Measurements from ENCODE around the gene TNFRSF9. TPM values are rescaled to one million over a fixed set of nuclear protein-coding genes. Genes with fewer than 3 reads are reported as not detected.

The TNFRSF9 gene
- under 1 TPM in 1 of 4 donors, not detected in 3; 0.17 TPM for total RNA-seq

GRCh38 chr1:7940745-7941436 is at the start of gene TNFRSF9:
Gene TNFRSF9, minus strand, starts transcription at chr1:7940839. Its CDS starts 845 bp downstream, at chr1:7939994.
- intact Hi-C loops (cut with DNase I) = no loop called here
- no peak for TF ChIP-seq CTCF (IDR thresholded peaks at IDR 0.05)
- TF ChIP-seq POLR2AphosphoS5 (IDR thresholded peaks at IDR 0.05) = no peak
- no peak for TF ChIP-seq EP300 (IDR thresholded peaks at IDR 0.05)
- no peak for TF ChIP-seq POLR2A (IDR thresholded peaks at IDR 0.05; ENCODE audit: low read depth)
- Histone ChIP-seq H3K4me3 (no peak within 1 kb of the TSS), H3K27me3 (peaks cover 0 to 25% (median 0%) of the 10 kb centered on the region in 4 donors), H3K9me3 (no peaks in the 10 kb centered on the region), H3K36me3 (no peaks in the 10 kb centered on the region), H3K4me1 (peaks cover 10 to 17% (median 13%) of the 10 kb centered on the region in 4 donors), H3K27ac (replicated peaks in 1 of 4) (no peak within 1 kb of the TSS)
- no peak for DNase-seq (ENCODE audit: extremely low spot score)
- WGBS = 64% methylated on average over 14 of the region's 14 CpGs

DNA sequence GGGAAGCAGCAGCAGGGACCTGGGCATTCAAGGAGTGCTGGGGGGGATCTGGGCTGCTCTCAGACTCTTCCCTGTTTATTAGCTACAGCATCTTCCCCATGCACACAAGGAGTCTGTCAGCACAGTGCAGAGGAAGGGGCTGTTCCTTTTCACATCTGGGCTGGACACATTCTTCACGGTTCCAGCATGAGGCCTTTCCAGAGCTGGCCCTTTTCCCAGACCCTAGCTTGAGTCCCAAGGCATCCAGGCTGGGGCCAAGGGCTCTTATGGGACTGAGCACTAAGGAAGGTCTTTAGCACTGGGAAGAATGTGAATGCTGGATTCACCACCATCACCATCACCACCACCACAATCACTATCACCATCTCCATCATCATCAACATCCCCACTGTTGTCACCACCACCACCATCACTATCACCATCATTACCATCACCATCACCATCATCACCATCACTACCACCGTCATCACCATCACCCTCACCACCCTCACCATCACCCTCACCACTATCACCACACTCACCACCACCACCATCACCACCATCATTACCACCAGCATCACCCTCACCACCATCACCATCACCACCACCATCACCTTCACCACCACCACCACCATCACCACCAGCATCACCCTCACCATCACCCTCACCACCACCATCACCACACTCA is 49.3 kb upstream of the TNFRSF9 start:
- Histone ChIP-seq H3K27ac (replicated peaks in 1 of 4) (peak overlapping the region in 1 of 4 donors; percentile 37), H3K27me3 (no peaks in the 10 kb centered on the region), H3K4me3 (no peak overlapping the region), H3K36me3 (peaks cover 7 to 36% (median 26%) of the 10 kb centered on the region in 4 donors), H3K4me1 (peaks cover 0 to 11% (median 10%) of the 10 kb centered on the region in 4 donors), H3K9me3 (no peaks in the 10 kb centered on the region)
- no peak for TF ChIP-seq POLR2A (IDR thresholded peaks at IDR 0.05; ENCODE audit: low read depth)
- no peak for TF ChIP-seq EP300 (IDR thresholded peaks at IDR 0.05)
- TF ChIP-seq POLR2AphosphoS5 (IDR thresholded peaks at IDR 0.05) = no peak
- no peak for TF ChIP-seq CTCF (IDR thresholded peaks at IDR 0.05)
- intact Hi-C loops (cut with DNase I) = no loop called here
- DNase-seq (ENCODE audit: extremely low spot score) = no peak
- 54% methylated on average over 2 of the region's 2 CpGs for WGBS

GRCh38 chr1:7988576-7988975 is 47.9 kb upstream of the TNFRSF9 start:
- intact Hi-C loops (cut with DNase I) = no loop called here
- WGBS = 78% methylated on average over 1 of the region's 1 CpG
- H3K4me1 ChIP-seq = peaks cover 0 to 11% (median 10%) of the 10 kb centered on the region in 4 donors

DNA sequence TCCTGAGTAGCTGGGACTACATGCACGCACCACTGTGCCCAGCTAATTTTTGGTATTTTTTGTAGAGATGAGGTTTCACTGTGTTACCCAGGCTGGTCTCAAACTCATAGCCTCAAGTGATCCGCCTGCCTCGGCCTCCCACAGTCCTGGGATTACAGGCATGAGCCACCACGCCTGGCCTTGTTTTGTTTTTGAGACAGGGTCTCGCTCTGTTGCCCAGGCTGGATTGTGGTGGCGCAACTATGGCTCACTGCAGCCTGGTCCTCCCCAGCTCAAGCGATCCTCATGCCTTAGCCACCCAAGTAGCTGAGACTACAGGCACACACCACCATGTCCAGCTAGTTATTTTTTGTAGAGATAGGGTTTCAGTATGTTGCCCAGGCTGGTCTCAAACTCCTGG is 46.9 kb upstream of the TNFRSF9 start:
- TF ChIP-seq POLR2A (IDR thresholded peaks at IDR 0.05; ENCODE audit: low read depth) (no peak), EP300 (IDR thresholded peaks at IDR 0.05) (no peak), POLR2AphosphoS5 (IDR thresholded peaks at IDR 0.05) (no peak), CTCF (IDR thresholded peaks at IDR 0.05) (no peak)
- no peak overlapping the region for H3K4me3 ChIP-seq
- no peak for DNase-seq (ENCODE audit: extremely low spot score)
- no peak overlapping the region for H3K27ac ChIP-seq (replicated peaks in 1 of 4)
- no peaks in the 10 kb centered on the region for H3K27me3 ChIP-seq
- WGBS = 100% methylated on average over 7 of the region's 7 CpGs
- peaks cover 2 to 20% (median 17%) of the 10 kb centered on the region in 4 donors for H3K4me1 ChIP-seq
- H3K9me3 ChIP-seq = no peaks in the 10 kb centered on the region
- H3K36me3 ChIP-seq = peaks cover 14 to 58% (median 44%) of the 10 kb centered on the region in 4 donors
- intact Hi-C loops (cut with DNase I) = no loop called here

More at GRCh38 chr1:7988576-7988975, 47.9 kb upstream of the TNFRSF9 start:
- Histone ChIP-seq H3K9me3 (no peaks in the 10 kb centered on the region), H3K36me3 (peaks cover 14 to 49% (median 37%) of the 10 kb centered on the region in 4 donors), H3K27me3 (no peaks in the 10 kb centered on the region), H3K27ac (replicated peaks in 1 of 4) (peak overlapping the region in 1 of 4 donors; percentile 37), H3K4me3 (no peak overlapping the region)
- no peak for DNase-seq (ENCODE audit: extremely low spot score)
- no peak for TF ChIP-seq CTCF (IDR thresholded peaks at IDR 0.05)
- TF ChIP-seq POLR2AphosphoS5 (IDR thresholded peaks at IDR 0.05) = no peak
- TF ChIP-seq POLR2A (IDR thresholded peaks at IDR 0.05; ENCODE audit: low read depth) = no peak
